GM18907 (cell line): Measurements from ENCODE around the gene U2AF1L4.
"Not testable (repeated sequence)": the region's sequence is repeated elsewhere in the genome, so short reads cannot be mapped to it uniquely, and the experiment has no call there.

Experiments used
- ATAC-seq: cut with Tn5 transposase; IDR thresholded peaks from one replicate; pipeline ENCODE4 v1.9.1; 2021; ENCODE audit warnings: mild to moderate bottlenecking, moderate library complexity; ENCODE audit not compliant: unreplicated experiment

Gene U2AF1L4

GRCh38 chr19:35781650-35782049 lies 36.4 kb upstream of the U2AF1L4 start:
- no peak for ATAC-seq

- ATAC-seq: no peak
Observed at GRCh38 chr19:35780717-35781116, 35.5 kb upstream of the U2AF1L4 start.

GRCh38 chr19:35780058-35780457 lies 34.8 kb upstream of the U2AF1L4 start:
- ATAC-seq: no peak

- no peak for ATAC-seq
Observed at GRCh38 chr19:35779033-35779432, 33.8 kb upstream of the U2AF1L4 start.

GRCh38 chr19:35777961-35778360 lies 32.7 kb upstream of the U2AF1L4 start:
- ATAC-seq: no peak

- no peak for ATAC-seq
Observed at GRCh38 chr19:35777086-35777841, 32.0 kb upstream of the U2AF1L4 start.

- no peak for ATAC-seq
Observed at GRCh38 chr19:35776102-35776788, 31.0 kb upstream of the U2AF1L4 start.

GRCh38 chr19:35775298-35776101 lies 30.3 kb upstream of the U2AF1L4 start, which contains the start of gene ARHGAP33:
Gene ARHGAP33, plus strand, starts transcription at chr19:35775564. Its CDS starts 95 bp downstream, at chr19:35775659.
- ATAC-seq: peak; percentile 91

- no peak for ATAC-seq
Observed at GRCh38 chr19:35775046-35775297, 29.8 kb upstream of the U2AF1L4 start.

GRCh38 chr19:35774274-35775045 lies 29.2 kb upstream of the U2AF1L4 start:
- ATAC-seq: no peak

- no peak for ATAC-seq
Observed at GRCh38 chr19:35773020-35773806, 28.0 kb upstream of the U2AF1L4 start.

GRCh38 chr19:35772362-35772761 lies 27.1 kb upstream of the U2AF1L4 start:
- ATAC-seq: not testable (repeated sequence)

- ATAC-seq: no peak
Observed at GRCh38 chr19:35768082-35768421, 22.8 kb upstream of the U2AF1L4 start.

GRCh38 chr19:35767288-35768081 lies 22.3 kb upstream of the U2AF1L4 start:
- no peak for ATAC-seq

- ATAC-seq: no peak
Observed at GRCh38 chr19:35766571-35767104, 21.4 kb upstream of the U2AF1L4 start.

GRCh38 chr19:35764432-35765315 lies 19.5 kb upstream of the U2AF1L4 start:
- no peak for ATAC-seq

- ATAC-seq: no peak
Observed at GRCh38 chr19:35760711-35761349, 15.6 kb upstream of the U2AF1L4 start.

GRCh38 chr19:35759697-35760096 lies 14.5 kb upstream of the U2AF1L4 start:
- no peak for ATAC-seq
